ENCODE data around the gene ANO1. TPM values are rescaled to one million over a fixed set of nuclear protein-coding genes. Genes with fewer than 3 reads are reported as not detected.

Gene ANO1
- total RNA-seq, 4 donors from 2014 or later: 2.3 to 9.2 (median 4.2) TPM

GRCh38 chr11:70230151-70230839 is 152.2 kb downstream of the ANO1 start:
- Histone ChIP-seq H3K27ac (peak overlapping the region; percentile 42 to 65 (median 64)), H3K9me3 (no peaks in the 10 kb centered on the region), H3K4me3 (no peak overlapping the region), H3K36me3 (no peaks in the 10 kb centered on the region), H3K27me3 (no peaks in the 10 kb centered on the region), H3K4me1 (peaks cover 4 to 12% of the 10 kb centered on the region in 2 donors)
- intact Hi-C loops (cut with DNase I; ENCODE audit: low total_unique reads): no loop called here
- no peak for DNase-seq
- ATAC-seq: no peak
- in situ Hi-C loops (cut with MboI; ENCODE audit: low sequenced_read_pairs in 4 of 4): no loop called here
- TF ChIP-seq POLR2A (IDR thresholded peaks at IDR 0.05): no peak
- TF ChIP-seq CTCF (IDR thresholded peaks at IDR 0.05 in 4 of 5, conservative IDR thresholded peaks at IDR 0.05 in 1 of 5): no peak

GRCh38 chr11:70230840-70231710 is 153.0 kb downstream of the ANO1 start:
- in situ Hi-C loops (cut with MboI; ENCODE audit: low sequenced_read_pairs in 4 of 4) (no loop called here), intact Hi-C loops (cut with DNase I; ENCODE audit: low total_unique reads) (no loop called here)
- H3K36me3 ChIP-seq: no peaks in the 10 kb centered on the region
- ATAC-seq (peak; percentile 88), DNase-seq (peak in 1 of 2 donors; percentile 33)
- no peaks in the 10 kb centered on the region for H3K9me3 ChIP-seq
- no peak overlapping the region for H3K4me3 ChIP-seq
- H3K27ac ChIP-seq: peak overlapping the region; percentile 42 to 65 (median 64)
- TF ChIP-seq CTCF (IDR thresholded peaks at IDR 0.05 in 4 of 5, conservative IDR thresholded peaks at IDR 0.05 in 1 of 5) (no peak), POLR2A (IDR thresholded peaks at IDR 0.05) (no peak)
- H3K4me1 ChIP-seq: peaks cover 4 to 12% of the 10 kb centered on the region in 2 donors
- H3K27me3 ChIP-seq: no peaks in the 10 kb centered on the region

DNA sequence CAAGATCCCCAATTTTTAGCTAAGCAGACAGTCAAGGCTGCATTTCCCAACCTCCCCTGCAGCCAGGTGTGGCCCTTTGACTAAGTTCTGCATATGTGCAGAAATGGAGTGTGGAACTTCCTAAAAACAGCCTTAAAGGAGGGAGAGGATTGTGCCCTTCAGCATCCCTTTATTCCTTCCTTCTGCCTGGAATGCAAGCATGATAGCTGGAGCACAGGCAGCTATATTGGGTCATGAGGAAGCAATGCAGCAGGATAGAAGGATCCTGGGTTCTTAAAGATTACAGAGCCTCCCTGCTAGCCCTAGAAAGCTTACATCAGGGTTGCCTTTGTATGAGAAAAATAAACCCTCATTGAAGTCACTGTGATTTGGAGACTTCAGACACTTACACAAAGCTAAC is 154.9 kb downstream of the ANO1 start:
- Histone ChIP-seq H3K4me3 (no peak overlapping the region), H3K9me3 (no peaks in the 10 kb centered on the region), H3K27ac (no peak overlapping the region), H3K4me1 (peaks cover 4 to 12% of the 10 kb centered on the region in 2 donors), H3K27me3 (no peaks in the 10 kb centered on the region), H3K36me3 (no peaks in the 10 kb centered on the region)
- ATAC-seq (no peak), DNase-seq (no peak)
- TF ChIP-seq POLR2A (IDR thresholded peaks at IDR 0.05) (no peak), CTCF (IDR thresholded peaks at IDR 0.05 in 4 of 5, conservative IDR thresholded peaks at IDR 0.05 in 1 of 5) (no peak)
- in situ Hi-C loops (cut with MboI; ENCODE audit: low sequenced_read_pairs in 4 of 4) (no loop called here), intact Hi-C loops (cut with DNase I; ENCODE audit: low total_unique reads) (no loop called here)

GRCh38 chr11:70233511-70233934 is 155.4 kb downstream of the ANO1 start:
- no peak overlapping the region for H3K4me3 ChIP-seq
- H3K27me3 ChIP-seq: no peaks in the 10 kb centered on the region
- ATAC-seq: no peak
- H3K4me1 ChIP-seq: peaks cover 4 to 12% of the 10 kb centered on the region in 2 donors
- no peaks in the 10 kb centered on the region for H3K36me3 ChIP-seq
- intact Hi-C loops (cut with DNase I; ENCODE audit: low total_unique reads): no loop called here
- TF ChIP-seq POLR2A (IDR thresholded peaks at IDR 0.05): no peak
- no peak for TF ChIP-seq CTCF (IDR thresholded peaks at IDR 0.05 in 4 of 5, conservative IDR thresholded peaks at IDR 0.05 in 1 of 5)
- no peak overlapping the region for H3K27ac ChIP-seq
- in situ Hi-C loops (cut with MboI; ENCODE audit: low sequenced_read_pairs in 4 of 4): no loop called here
- H3K9me3 ChIP-seq: no peaks in the 10 kb centered on the region
- no peak for DNase-seq
